ENCODE results near the gene CYP26B1. TPM values are rescaled to one million over a fixed set of nuclear protein-coding genes. Genes with fewer than 3 reads are reported as not detected.

Gene CYP26B1
- total RNA-seq, 1 donor from 2014 or later: 1.1 TPM

GRCh38 chr2:72175636-72176035 lies 28.0 kb upstream of the CYP26B1 start:
- H3K36me3 ChIP-seq (ENCODE audit: control insufficient read depth, insufficient read depth, low read length): no peaks in the 10 kb centered on the region
- no peak for DNase-seq (ENCODE audit: low read depth)
- H3K27me3 ChIP-seq (ENCODE audit: control insufficient read depth, insufficient read depth, low read length): no peaks in the 10 kb centered on the region
- H3K4me3 ChIP-seq (ENCODE audit: low read depth, low read length): no peak overlapping the region
- TF ChIP-seq, protein P1, sequence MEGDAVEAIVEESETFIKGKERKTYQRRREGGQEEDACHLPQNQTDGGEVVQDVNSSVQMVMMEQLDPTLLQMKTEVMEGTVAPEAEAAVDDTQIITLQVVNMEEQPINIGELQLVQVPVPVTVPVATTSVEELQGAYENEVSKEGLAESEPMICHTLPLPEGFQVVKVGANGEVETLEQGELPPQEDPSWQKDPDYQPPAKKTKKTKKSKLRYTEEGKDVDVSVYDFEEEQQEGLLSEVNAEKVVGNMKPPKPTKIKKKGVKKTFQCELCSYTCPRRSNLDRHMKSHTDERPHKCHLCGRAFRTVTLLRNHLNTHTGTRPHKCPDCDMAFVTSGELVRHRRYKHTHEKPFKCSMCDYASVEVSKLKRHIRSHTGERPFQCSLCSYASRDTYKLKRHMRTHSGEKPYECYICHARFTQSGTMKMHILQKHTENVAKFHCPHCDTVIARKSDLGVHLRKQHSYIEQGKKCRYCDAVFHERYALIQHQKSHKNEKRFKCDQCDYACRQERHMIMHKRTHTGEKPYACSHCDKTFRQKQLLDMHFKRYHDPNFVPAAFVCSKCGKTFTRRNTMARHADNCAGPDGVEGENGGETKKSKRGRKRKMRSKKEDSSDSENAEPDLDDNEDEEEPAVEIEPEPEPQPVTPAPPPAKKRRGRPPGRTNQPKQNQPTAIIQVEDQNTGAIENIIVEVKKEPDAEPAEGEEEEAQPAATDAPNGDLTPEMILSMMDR (IDR thresholded peaks at IDR 0.05; ENCODE audit: insufficient read depth, low read length, poor library complexity, severe bottlenecking): no peak

- DNase-seq (ENCODE audit: low read depth): no peak
- TF ChIP-seq, protein P1 (IDR thresholded peaks at IDR 0.05; ENCODE audit: insufficient read depth, low read length, poor library complexity, severe bottlenecking): no peak
- no peaks in the 10 kb centered on the region for H3K27me3 ChIP-seq (ENCODE audit: control insufficient read depth, insufficient read depth, low read length)
- H3K36me3 ChIP-seq (ENCODE audit: control insufficient read depth, insufficient read depth, low read length): no peaks in the 10 kb centered on the region
- H3K4me3 ChIP-seq (ENCODE audit: low read depth, low read length): no peak overlapping the region
Measured at GRCh38 chr2:72173640-72174321, 26.1 kb upstream of the CYP26B1 start.

- no peaks in the 10 kb centered on the region for H3K36me3 ChIP-seq (ENCODE audit: control insufficient read depth, insufficient read depth, low read length)
- no peak overlapping the region for H3K4me3 ChIP-seq (ENCODE audit: low read depth, low read length)
- no peaks in the 10 kb centered on the region for H3K27me3 ChIP-seq (ENCODE audit: control insufficient read depth, insufficient read depth, low read length)
- TF ChIP-seq, protein P1 (IDR thresholded peaks at IDR 0.05; ENCODE audit: insufficient read depth, low read length, poor library complexity, severe bottlenecking): no peak
- DNase-seq (ENCODE audit: low read depth): no peak
Measured at GRCh38 chr2:72172478-72172877, 24.8 kb upstream of the CYP26B1 start.

DNA sequence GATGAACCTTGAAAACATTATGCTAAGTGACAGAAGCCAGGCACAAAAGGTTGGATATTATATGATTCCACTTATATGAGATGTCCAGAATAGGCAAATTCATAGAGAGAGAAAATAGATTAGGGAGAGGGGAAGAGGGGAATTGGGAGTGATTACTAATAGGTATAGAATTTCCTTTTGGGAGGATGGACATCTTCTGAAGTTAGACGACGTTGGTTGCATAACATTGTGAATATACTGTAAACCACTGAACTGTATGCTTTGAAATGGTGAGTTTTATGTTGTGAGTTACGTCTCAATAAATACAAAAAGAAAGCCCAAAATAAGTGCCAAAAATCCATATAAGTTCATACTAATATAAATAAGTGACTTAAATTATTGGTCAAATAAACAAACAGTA lies 18.6 kb upstream of the CYP26B1 start:
- DNase-seq (ENCODE audit: low read depth): no peak
- H3K4me3 ChIP-seq (ENCODE audit: low read depth, low read length): no peak overlapping the region
- H3K27me3 ChIP-seq (ENCODE audit: control insufficient read depth, insufficient read depth, low read length): no peaks in the 10 kb centered on the region
- TF ChIP-seq, protein P1 (IDR thresholded peaks at IDR 0.05; ENCODE audit: insufficient read depth, low read length, poor library complexity, severe bottlenecking): no peak
- H3K36me3 ChIP-seq (ENCODE audit: control insufficient read depth, insufficient read depth, low read length): no peaks in the 10 kb centered on the region

GRCh38 chr2:72165792-72166191 lies 18.1 kb upstream of the CYP26B1 start:
- Histone ChIP-seq H3K27me3 (ENCODE audit: control insufficient read depth, insufficient read depth, low read length) (no peaks in the 10 kb centered on the region), H3K4me3 (ENCODE audit: low read depth, low read length) (no peak overlapping the region), H3K36me3 (ENCODE audit: control insufficient read depth, insufficient read depth, low read length) (no peaks in the 10 kb centered on the region)
- no peak for DNase-seq (ENCODE audit: low read depth)
- TF ChIP-seq, protein P1 (IDR thresholded peaks at IDR 0.05; ENCODE audit: insufficient read depth, low read length, poor library complexity, severe bottlenecking): no peak

DNA sequence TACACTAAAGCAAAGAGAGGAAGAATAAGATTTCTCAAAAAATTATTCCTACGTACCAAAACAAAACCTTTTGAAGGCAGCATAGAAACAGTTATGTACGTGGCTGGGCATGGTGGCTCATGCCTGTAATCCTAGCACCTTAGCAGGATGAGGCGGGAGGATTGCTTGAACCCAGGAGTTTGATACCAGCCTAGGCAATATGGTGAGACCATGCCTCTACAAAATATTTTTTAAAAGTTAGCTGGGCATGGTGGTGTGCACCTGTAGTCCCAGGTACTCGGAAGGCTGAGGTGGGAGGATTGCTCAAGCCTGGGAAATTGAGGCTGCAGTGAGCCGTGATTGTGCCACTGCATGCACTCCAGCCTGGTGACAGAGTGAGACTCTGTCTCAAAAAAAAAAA lies 14.9 kb upstream of the CYP26B1 start:
- no peak overlapping the region for H3K4me3 ChIP-seq (ENCODE audit: low read depth, low read length)
- TF ChIP-seq, protein P1 (IDR thresholded peaks at IDR 0.05; ENCODE audit: insufficient read depth, low read length, poor library complexity, severe bottlenecking): no peak
- H3K27me3 ChIP-seq (ENCODE audit: control insufficient read depth, insufficient read depth, low read length): no peaks in the 10 kb centered on the region
- DNase-seq (ENCODE audit: low read depth): no peak
- H3K36me3 ChIP-seq (ENCODE audit: control insufficient read depth, insufficient read depth, low read length): no peaks in the 10 kb centered on the region

Measured in kidney epithelial cell (primary cell).